Smooth muscle cell (in vitro differentiated cells): ENCODE data around the gene ZXDC. TPM values are rescaled to one million over a fixed set of nuclear protein-coding genes. Genes with fewer than 3 reads are reported as not detected.

Experiments
- DNase-seq: peaks from one replicate; lab custom pipeline; 2025; ENCODE audit not compliant: unreplicated experiment; lab: John Stamatoyannopoulos, UW
- H2AFZ ChIP-seq: fragments of 200-600 bp; sonication (generic); 2 replicates; pipeline ENCODE4 v1.6.0; 2016; ENCODE audit warnings: antibody characterized with exemption, low read depth, mild to moderate bottlenecking
- H3F3A ChIP-seq: fragments of 200-600 bp; sonication (generic); 2 replicates; pipeline ENCODE4 v1.6.0; 2017; ENCODE audit warnings: antibody characterized with exemption, low read depth
- H3K27ac ChIP-seq: fragments of 200-600 bp; sonication (generic); 2 replicates; pipeline ENCODE4 v1.5.1; 2016; ENCODE audit warnings: low read depth, mild to moderate bottlenecking
- H3K27me3 ChIP-seq: fragments of 200-600 bp; sonication (generic); 2 replicates; pipeline ENCODE4 v1.6.1; 2016; ENCODE audit warnings: low read depth, mild to moderate bottlenecking
- H3K36me3 ChIP-seq: fragments of 200-600 bp; sonication (generic); 2 replicates; pipeline ENCODE4 v1.5.1; 2016; ENCODE audit warnings: low read depth
- H3K4me1 ChIP-seq: fragments of 200-600 bp; sonication (generic); 2 replicates; pipeline ENCODE4 v1.5.1; 2016; ENCODE audit warnings: low read depth
- H3K4me2 ChIP-seq: fragments of 200-600 bp; sonication (generic); 2 replicates; pipeline ENCODE4 v1.6.0; 2016; ENCODE audit warnings: mild to moderate bottlenecking
- H3K4me3 ChIP-seq: fragments of 200-600 bp; sonication (generic); 2 replicates; pipeline ENCODE4 v1.5.1; 2016; ENCODE audit warnings: mild to moderate bottlenecking
- H3K79me2 ChIP-seq: fragments of 200-600 bp; sonication (generic); 2 replicates; pipeline ENCODE4 v1.6.0; 2016; ENCODE audit warnings: low read depth, mild to moderate bottlenecking
- H3K9ac ChIP-seq: fragments of 200-600 bp; sonication (generic); 2 replicates; pipeline ENCODE4 v1.6.0; 2016; ENCODE audit warnings: low read depth
- H3K9me3 ChIP-seq: fragments of 200-600 bp; sonication (generic); replicated peaks from 2 replicates; pipeline ENCODE4 v1.5.1; 2016; ENCODE audit warnings: low read depth
- H4K20me1 ChIP-seq: fragments of 200-600 bp; sonication (generic); 2 replicates; pipeline ENCODE4 v1.6.0; 2016; ENCODE audit warnings: low read depth
- CTCF ChIP-seq: fragments of 200-600 bp; sonication (generic); IDR thresholded peaks from 2 replicates; pipeline ENCODE4 v1.5.1; 2017; ENCODE audit warnings: borderline replicate concordance, mild to moderate bottlenecking, antibody characterized with exemption; ENCODE audit not compliant: insufficient read depth, poor library complexity, severe bottlenecking
- WGBS: methylation state at CpG from one replicate; pipeline ENCODE4 v1.1.7; 2016; ENCODE audit warnings: low lambda C conversion rate; 5-methylcytosine and 5-hydroxymethylcytosine counted together
- polyA plus RNA-seq: library from polyadenylated mRNA; unstranded; fragments of >200 nt; fragmentation: Nextera tagmentation; extraction: Ambion mirVana; gene quantifications from 2 replicates; pipeline ENCODE4 v1.2.1, GENCODE V29; 2016
- total RNA-seq: library from RNA; depleted of rRNA; stranded (reverse); fragments of >200 nt; gene quantifications from 2 replicates; pipeline ENCODE4 v1.2.3, GENCODE V29; 2014

ZXDC gene
- total and polyA plus RNA-seq, 2 experiments from 2014 or later, result 9.2 to 20.4 TPM

- H2AFZ ChIP-seq, result no peak overlapping the region
- WGBS, result 95% methylated on average over 13 of the region's 14 CpGs
- H3F3A ChIP-seq, result no peaks in the 10 kb centered on the region
- H3K27me3 ChIP-seq, result no peaks in the 10 kb centered on the region
- H3K4me2 ChIP-seq, result no peak overlapping the region
- no peaks in the 10 kb centered on the region for H3K9me3 ChIP-seq
- H3K4me1 ChIP-seq, result peaks cover under 1% of the 10 kb centered on the region
- H4K20me1 ChIP-seq, result no peaks in the 10 kb centered on the region
- no peaks in the 10 kb centered on the region for H3K79me2 ChIP-seq
- no peak for DNase-seq
- no peak for TF ChIP-seq CTCF
- H3K4me3 ChIP-seq, result no peak overlapping the region
- no peak overlapping the region for H3K9ac ChIP-seq
- no peaks in the 10 kb centered on the region for H3K36me3 ChIP-seq
- H3K27ac ChIP-seq, result no peak overlapping the region
These were observed 40.0 kb downstream of the ZXDC start for GRCh38 chr3:126435456-126436315.

- no peak for TF ChIP-seq CTCF
- Histone ChIP-seq H3K9me3 (no peaks in the 10 kb centered on the region), H3F3A (no peaks in the 10 kb centered on the region), H3K27ac (no peak overlapping the region), H3K36me3 (no peaks in the 10 kb centered on the region), H3K27me3 (no peaks in the 10 kb centered on the region), H4K20me1 (no peaks in the 10 kb centered on the region), H3K79me2 (no peaks in the 10 kb centered on the region), H3K4me2 (no peak overlapping the region), H3K4me3 (no peak overlapping the region), H3K9ac (no peak overlapping the region), H2AFZ (no peak overlapping the region), H3K4me1 (no peaks in the 10 kb centered on the region)
- DNase-seq, result no peak
- 95% methylated on average over 8 of the region's 8 CpGs for WGBS
These were observed 40.7 kb downstream of the ZXDC start for GRCh38 chr3:126434931-126435411.

- Histone ChIP-seq H3K9me3 (no peaks in the 10 kb centered on the region), H3K27me3 (no peaks in the 10 kb centered on the region), H3K9ac (no peak overlapping the region), H3K36me3 (no peaks in the 10 kb centered on the region), H4K20me1 (no peaks in the 10 kb centered on the region), H3K4me3 (no peak overlapping the region), H2AFZ (no peak overlapping the region), H3K4me1 (no peaks in the 10 kb centered on the region), H3F3A (no peaks in the 10 kb centered on the region), H3K79me2 (no peaks in the 10 kb centered on the region), H3K4me2 (no peak overlapping the region), H3K27ac (no peak overlapping the region)
- no peak for TF ChIP-seq CTCF
- 97% methylated on average over 6 of the region's 6 CpGs for WGBS
- DNase-seq, result no peak
These were observed 41.5 kb downstream of the ZXDC start for GRCh38 chr3:126434264-126434590.
